PC-9 (cell line): ENCODE measurements around the gene CDC14A. TPM values are rescaled to one million over a fixed set of nuclear protein-coding genes. Genes with fewer than 3 reads are reported as not detected.

Experiments used
- BruUV-seq: library from RNA; stranded (reverse); fragments of 400-500 nt; replicated peaks from 2 replicates; lab custom pipeline; 2021; lab: Mats Ljungman, UMichigan
- CTCF ChIA-PET: fragments of 300-600 bp; sonication (Branson Sonifier 250); formaldehyde crosslinking; loops from one replicate; lab custom pipeline; 2022; ENCODE audit warnings: antibody characterized with exemption; lab: Charles Lee
- POLR2A ChIA-PET: fragments of 300-600 bp; sonication (Branson Sonifier 250); formaldehyde crosslinking; loops from one replicate; lab custom pipeline; 2022; ENCODE audit warnings: antibody characterized with exemption; ENCODE audit not compliant: unreplicated experiment; lab: Charles Lee
- DNase-seq, 2 experiments: peaks; one replicate each; pipeline versions ENCODE4 v3.0.0 to v3.0.0-alpha.2; 2015 to 2022; ENCODE audit warnings: mixed read lengths in 1 of 2
- H2AFZ ChIP-seq: fragments of 200-600 bp; sonication (generic); 2 replicates; pipeline ENCODE4 v1.8.1; 2017; ENCODE audit warnings: antibody characterized with exemption
- H3F3A ChIP-seq: fragments of 200-600 bp; sonication (generic); 2 replicates; pipeline ENCODE4 v1.8.1; 2017; ENCODE audit warnings: antibody characterized with exemption, mild to moderate bottlenecking, low read depth; ENCODE audit not compliant: insufficient read depth
- H3K27ac ChIP-seq: fragments of 200-600 bp; sonication (generic); 2 replicates; pipeline ENCODE4 v1.6.1; 2016; ENCODE audit warnings: mixed run types
- H3K27me3 ChIP-seq: fragments of 200-600 bp; sonication (generic); 2 replicates; pipeline ENCODE4 v1.6.1; 2016; ENCODE audit warnings: low read depth, mixed run types; ENCODE audit not compliant: insufficient read depth
- H3K36me3 ChIP-seq: fragments of 200-600 bp; sonication (generic); 2 replicates; pipeline ENCODE4 v1.6.1; 2016; ENCODE audit warnings: low read depth, mixed run types
- H3K4me1 ChIP-seq: fragments of 200-600 bp; sonication (generic); replicated peaks from 2 replicates; pipeline ENCODE4 v1.6.1; 2016; ENCODE audit warnings: mixed run types; ENCODE audit not compliant: insufficient read depth
- H3K4me2 ChIP-seq: fragments of 200-600 bp; sonication (generic); 2 replicates; pipeline ENCODE4 v1.6.1; 2017; ENCODE audit warnings: mixed run types
- H3K4me3 ChIP-seq: fragments of 200-600 bp; sonication (generic); 2 replicates; pipeline ENCODE4 v1.6.1; 2016; ENCODE audit warnings: mixed run types
- H3K79me2 ChIP-seq: fragments of 200-600 bp; sonication (generic); 2 replicates; pipeline ENCODE4 v1.6.1; 2017; ENCODE audit warnings: low read depth, mixed run types
- H3K9me2 ChIP-seq: fragments of 200-600 bp; sonication (generic); 2 replicates; pipeline ENCODE4 v1.8.1; 2017; ENCODE audit warnings: mild to moderate bottlenecking; ENCODE audit not compliant: insufficient read depth
- H3K9me3 ChIP-seq: fragments of 200-600 bp; sonication (generic); 2 replicates; pipeline ENCODE4 v1.8.1; 2016; ENCODE audit warnings: low read depth; ENCODE audit not compliant: insufficient read depth
- H4K20me1 ChIP-seq: fragments of 200-600 bp; sonication (generic); 2 replicates; pipeline ENCODE4 v1.8.1; 2017; ENCODE audit not compliant: insufficient read depth
- EZH2 ChIP-seq: fragments of 200-600 bp; sonication (generic); IDR thresholded peaks from 2 replicates; pipeline ENCODE4 v1.8.0; 2017; ENCODE audit warnings: antibody characterized with exemption, low read depth
- intact Hi-C: fragments of 100-400 bp; cut with micrococcal nuclease; formaldehyde crosslinking; loops from one replicate; pipeline ENCODE4 v1.10.0; 2022; ENCODE audit not compliant: unreplicated experiment
- total RNA-seq: library from RNA; stranded (reverse); gene quantifications from 2 replicates; pipeline ENCODE4 v1.2.3, GENCODE V29; 2021
- TF ChIP-seq, protein P1 (sequence below): fragments of 200-600 bp; sonication (generic); conservative IDR thresholded peaks from 2 replicates; pipeline ENCODE4 v1.6.1; 2017; ENCODE audit warnings: mixed run types, antibody characterized with exemption, mild to moderate bottlenecking, moderate library complexity

Gene CDC14A
- total RNA-seq, 1 experiment from 2014 or later = 2.8 TPM

DNA sequence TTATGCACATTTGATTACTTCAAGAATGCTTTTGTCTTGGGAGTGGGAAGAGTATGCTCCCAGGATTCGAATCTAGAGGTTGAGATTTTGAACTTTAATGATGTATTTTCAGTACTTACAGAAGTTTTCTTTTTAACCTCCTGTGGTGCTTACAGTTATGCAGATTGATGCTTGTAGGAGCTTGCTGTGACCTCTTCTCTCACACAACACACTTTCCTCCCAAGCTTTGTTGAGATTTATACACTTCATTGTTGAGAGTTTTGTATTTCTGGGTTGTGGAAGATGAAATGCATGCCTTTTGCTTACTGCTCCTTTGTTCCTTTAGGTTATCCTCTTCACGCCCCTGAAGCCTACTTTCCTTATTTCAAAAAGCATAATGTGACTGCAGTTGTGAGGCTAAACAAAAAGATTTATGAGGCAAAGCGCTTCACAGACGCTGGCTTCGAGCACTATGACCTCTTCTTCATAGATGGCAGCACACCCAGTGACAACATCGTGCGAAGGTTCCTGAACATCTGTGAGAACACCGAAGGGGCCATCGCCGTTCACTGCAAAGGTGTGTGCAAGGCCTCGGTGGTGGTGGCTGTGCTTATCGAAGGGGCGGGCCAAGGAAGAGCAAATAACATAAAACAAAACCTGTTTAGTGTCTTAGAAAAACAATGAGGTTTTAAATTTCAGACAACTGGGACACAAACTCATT, 110.2 kb downstream of the CDC14A start:
- no peak overlapping the region for H3K27ac ChIP-seq
- H3K36me3 ChIP-seq = no peaks in the 10 kb centered on the region
- no peaks in the 10 kb centered on the region for H3K79me2 ChIP-seq
- no peak overlapping the region for H2AFZ ChIP-seq
- DNase-seq = no peak
- H3F3A ChIP-seq = no peaks in the 10 kb centered on the region
- BruUV-seq = no TSS peak
- no peak overlapping the region for H3K4me3 ChIP-seq
- H3K4me2 ChIP-seq = no peak overlapping the region
- H3K27me3 ChIP-seq = no peaks in the 10 kb centered on the region
- no peaks in the 10 kb centered on the region for H4K20me1 ChIP-seq
- CTCF ChIA-PET = no interaction called here
- no peaks in the 10 kb centered on the region for H3K4me1 ChIP-seq
- POLR2A ChIA-PET = no interaction called here
- no peaks in the 10 kb centered on the region for H3K9me3 ChIP-seq
- H3K9me2 ChIP-seq = no peaks in the 10 kb centered on the region
- intact Hi-C loops = loop anchor here (1.0 kb wide), 2 partner anchors 144 to 406 kb away; no protein-coding TSS in a partner anchor
- TF ChIP-seq, protein P1, sequence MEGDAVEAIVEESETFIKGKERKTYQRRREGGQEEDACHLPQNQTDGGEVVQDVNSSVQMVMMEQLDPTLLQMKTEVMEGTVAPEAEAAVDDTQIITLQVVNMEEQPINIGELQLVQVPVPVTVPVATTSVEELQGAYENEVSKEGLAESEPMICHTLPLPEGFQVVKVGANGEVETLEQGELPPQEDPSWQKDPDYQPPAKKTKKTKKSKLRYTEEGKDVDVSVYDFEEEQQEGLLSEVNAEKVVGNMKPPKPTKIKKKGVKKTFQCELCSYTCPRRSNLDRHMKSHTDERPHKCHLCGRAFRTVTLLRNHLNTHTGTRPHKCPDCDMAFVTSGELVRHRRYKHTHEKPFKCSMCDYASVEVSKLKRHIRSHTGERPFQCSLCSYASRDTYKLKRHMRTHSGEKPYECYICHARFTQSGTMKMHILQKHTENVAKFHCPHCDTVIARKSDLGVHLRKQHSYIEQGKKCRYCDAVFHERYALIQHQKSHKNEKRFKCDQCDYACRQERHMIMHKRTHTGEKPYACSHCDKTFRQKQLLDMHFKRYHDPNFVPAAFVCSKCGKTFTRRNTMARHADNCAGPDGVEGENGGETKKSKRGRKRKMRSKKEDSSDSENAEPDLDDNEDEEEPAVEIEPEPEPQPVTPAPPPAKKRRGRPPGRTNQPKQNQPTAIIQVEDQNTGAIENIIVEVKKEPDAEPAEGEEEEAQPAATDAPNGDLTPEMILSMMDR = no peak
- no peak for TF ChIP-seq EZH2

DNA sequence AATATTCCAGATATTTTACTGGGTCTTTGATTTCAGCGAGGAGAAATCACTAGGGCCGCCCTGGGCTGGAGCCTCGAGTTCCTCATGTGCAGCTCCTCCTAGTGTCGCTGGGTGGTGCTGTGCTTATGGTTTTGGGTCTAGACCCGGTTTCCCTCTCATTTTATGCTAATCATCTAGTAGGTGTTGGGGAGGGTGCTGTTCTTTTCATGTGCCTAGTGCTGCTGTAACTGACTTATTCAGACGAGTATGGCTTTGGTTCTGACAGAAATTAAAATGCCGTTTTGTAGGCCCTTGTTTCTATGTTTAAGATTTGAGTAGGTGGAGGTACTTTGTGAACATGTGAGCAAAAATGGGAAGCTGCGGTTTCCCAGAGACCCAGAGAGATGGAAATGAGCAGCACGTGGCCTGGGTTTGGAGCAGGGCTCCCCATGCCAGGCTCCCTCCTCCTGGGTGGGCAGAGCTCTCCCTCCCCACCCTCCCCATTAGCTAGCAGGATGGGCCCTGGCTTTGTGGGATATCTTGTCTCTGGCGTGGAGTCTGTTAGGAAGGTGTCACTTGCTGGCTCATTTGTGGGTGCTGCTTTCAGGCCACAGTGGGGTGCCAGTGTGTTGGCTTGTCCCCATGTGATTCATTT, 111.6 kb downstream of the CDC14A start:
- BruUV-seq = no TSS peak
- peak; percentile 43 to 58 for DNase-seq
- no peaks in the 10 kb centered on the region for H3K27me3 ChIP-seq
- no peak overlapping the region for H2AFZ ChIP-seq
- TF ChIP-seq, protein P1 = peak; percentile 96
- no peak for TF ChIP-seq EZH2
- intact Hi-C loops = loop anchor here (1.0 kb wide), 2 partner anchors 142 to 404 kb away; no protein-coding TSS in a partner anchor
- ChIA-PET POLR2A (no interaction called here), CTCF (interaction anchor here (0.7 to 0.9 kb wide), 3 partner anchors 11 to 886 kb away, joined by 3 to 9 read pairs (median 3); no protein-coding TSS in a partner anchor)
- no peaks in the 10 kb centered on the region for H4K20me1 ChIP-seq
- no peak overlapping the region for H3K4me2 ChIP-seq
- no peaks in the 10 kb centered on the region for H3K4me1 ChIP-seq
- no peaks in the 10 kb centered on the region for H3K79me2 ChIP-seq
- no peaks in the 10 kb centered on the region for H3K9me2 ChIP-seq
- H3K9me3 ChIP-seq = no peaks in the 10 kb centered on the region
- H3K36me3 ChIP-seq = no peaks in the 10 kb centered on the region
- no peaks in the 10 kb centered on the region for H3F3A ChIP-seq
- no peak overlapping the region for H3K27ac ChIP-seq
- no peak overlapping the region for H3K4me3 ChIP-seq

DNA sequence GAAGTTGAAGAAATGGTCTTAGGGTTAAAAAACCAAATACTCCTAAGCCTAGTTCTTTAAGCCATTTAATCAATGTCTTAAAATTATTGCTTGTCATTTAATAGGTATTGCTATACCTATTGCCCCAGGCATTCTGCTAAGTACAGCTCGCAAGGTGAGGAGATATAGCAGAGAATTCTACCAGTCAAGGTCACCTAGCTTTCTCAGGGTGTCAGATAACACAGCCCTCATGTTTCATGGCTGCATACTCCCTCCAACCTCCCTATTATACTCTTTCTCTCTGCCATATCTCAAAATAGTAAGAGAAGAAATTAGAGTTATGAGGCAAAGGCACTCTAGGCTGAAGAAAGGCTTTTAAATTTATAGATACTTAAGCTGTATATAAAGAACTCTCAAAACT, 117.3 kb downstream of the CDC14A start:
- no peak overlapping the region for H3K4me2 ChIP-seq
- ChIA-PET CTCF (no interaction called here), POLR2A (no interaction called here)
- H3K9me2 ChIP-seq = no peaks in the 10 kb centered on the region
- no peaks in the 10 kb centered on the region for H4K20me1 ChIP-seq
- no peaks in the 10 kb centered on the region for H3F3A ChIP-seq
- H3K9me3 ChIP-seq = no peaks in the 10 kb centered on the region
- no peak for DNase-seq
- H3K36me3 ChIP-seq = no peaks in the 10 kb centered on the region
- no TSS peak for BruUV-seq
- TF ChIP-seq EZH2 = no peak
- TF ChIP-seq, protein P1 = no peak
- H3K27me3 ChIP-seq = no peaks in the 10 kb centered on the region
- no peak overlapping the region for H3K4me3 ChIP-seq
- H2AFZ ChIP-seq = no peak overlapping the region
- H3K4me1 ChIP-seq = no peaks in the 10 kb centered on the region
- H3K79me2 ChIP-seq = no peaks in the 10 kb centered on the region
- no peak overlapping the region for H3K27ac ChIP-seq
- intact Hi-C loops = no loop called here
